H1 (cell line): ENCODE data around the gene MAF. TPM values are rescaled to one million over a fixed set of nuclear protein-coding genes. Genes with fewer than 3 reads are reported as not detected.

ENCODE experiments used
- CTCF ChIA-PET: fragments of 300-600 bp; sonication (Branson Sonifier 250); formaldehyde crosslinking; loops from one replicate; lab custom pipeline; 2021; ENCODE audit not compliant: partially characterized antibody; lab: Charles Lee
- POLR2A ChIA-PET: fragments of 300-600 bp; sonication (Branson Sonifier 250); formaldehyde crosslinking; loops from one replicate; lab custom pipeline; 2021; ENCODE audit warnings: inconsistent platforms; ENCODE audit not compliant: partially characterized antibody; lab: Charles Lee
- DNase-seq, 2 experiments: peaks; one replicate each; pipeline versions ENCODE4 v3.0.0 to v3.0.0-alpha.2; 2010 to 2022; ENCODE audit warnings: low spot score in 2 of 2, low read depth in 1 of 2, mixed read lengths in 1 of 2
- FAIRE-seq: peaks from 2 replicates; lab custom pipeline; 2011; peaks lifted over from hg19 to GRCh38; lab: Jason Lieb, UNC
- H2AFZ ChIP-seq: 2 replicates; pipeline ENCODE4 v1.8.1; 2012; ENCODE audit warnings: low read length, inconsistent platforms
- H2AK5ac ChIP-seq: 2 replicates; pipeline ENCODE4 v1.6.1; 2013; ENCODE audit warnings: low read depth, low read length
- H2BK120ac ChIP-seq: replicated peaks from 2 replicates; pipeline ENCODE3; 2013; ENCODE audit warnings: low read depth, low read length, inconsistent platforms
- H2BK12ac ChIP-seq: 2 replicates; pipeline ENCODE4 v1.6.1; 2013; ENCODE audit warnings: low read depth, low read length
- H2BK15ac ChIP-seq: 2 replicates; pipeline ENCODE4 v1.6.1; 2013; ENCODE audit warnings: low read length
- H2BK20ac ChIP-seq: 2 replicates; pipeline ENCODE4 v1.6.1; 2013; ENCODE audit warnings: low read length
- H2BK5ac ChIP-seq: 2 replicates; pipeline ENCODE4 v1.6.1; 2013; ENCODE audit warnings: low read depth, low read length
- H3K14ac ChIP-seq: 2 replicates; pipeline ENCODE4 v1.6.1; 2013; ENCODE audit warnings: inconsistent platforms; ENCODE audit not compliant: insufficient read length
- H3K18ac ChIP-seq: 2 replicates; pipeline ENCODE4 v1.6.1; 2013; ENCODE audit warnings: low read length; ENCODE audit errors: extremely low read depth
- H3K23ac ChIP-seq: 2 replicates; pipeline ENCODE4 v1.6.1; 2013; ENCODE audit warnings: inconsistent platforms; ENCODE audit not compliant: insufficient read length
- H3K23me2 ChIP-seq: 2 replicates; pipeline ENCODE4 v1.6.1; 2013; ENCODE audit warnings: low read depth, low read length
- H3K27ac ChIP-seq: 2 replicates; pipeline ENCODE4 v1.6.1; 2011; ENCODE audit warnings: low read depth, low read length, inconsistent platforms
- H3K27me3 ChIP-seq, 4 experiments: replicated peaks in 1 of 4; 1 replicate in 1 of 4; 2 replicates in 3 of 4; pipeline versions ENCODE4 v1.6.1 to v1.8.1; 2011 to 2013; ENCODE audit warnings: low read length in 3 of 4, mild to moderate bottlenecking in 3 of 4, inconsistent platforms in 2 of 4, mixed read lengths in 2 of 4, moderate library complexity in 1 of 4; ENCODE audit not compliant: control insufficient read depth in 3 of 4, insufficient read depth in 3 of 4; ENCODE audit errors: extremely low read depth in 1 of 4
- H3K36me3 ChIP-seq, 4 experiments: 2 replicates each; pipeline versions ENCODE4 v1.6.1 to v1.8.1; 2011 to 2013; ENCODE audit warnings: mild to moderate bottlenecking in 4 of 4, low read length in 3 of 4, moderate library complexity in 2 of 4, control low read depth in 1 of 4, inconsistent platforms in 1 of 4; ENCODE audit not compliant: insufficient read depth in 4 of 4, control insufficient read depth in 2 of 4
- H3K4ac ChIP-seq: replicated peaks from 2 replicates; pipeline ENCODE3; 2013; ENCODE audit warnings: low read length, low read depth, mixed read lengths, inconsistent platforms; ENCODE audit not compliant: insufficient read length
- H3K4me1 ChIP-seq, 4 experiments: replicated peaks in 1 of 4; 1 replicate in 1 of 4; 2 replicates in 3 of 4; pipeline versions ENCODE4 v1.6.1 to v1.8.1; 2011 to 2013; ENCODE audit warnings: low read length in 3 of 4, inconsistent platforms in 2 of 4, mixed read lengths in 1 of 4; ENCODE audit not compliant: insufficient read depth in 4 of 4, control insufficient read depth in 3 of 4
- H3K4me2 ChIP-seq, 2 experiments: 2 replicates each; pipeline versions ENCODE4 v1.6.1 to v1.8.1; 2011 to 2013; ENCODE audit warnings: low read depth in 2 of 2, low read length in 2 of 2, control low read depth in 1 of 2, inconsistent platforms in 1 of 2, mild to moderate bottlenecking in 1 of 2; ENCODE audit not compliant: insufficient read depth in 1 of 2
- H3K4me3 ChIP-seq, 4 experiments: fragments of 200-600, 300-600 bp in 1 of 4; sonication (generic), shearing (Covaris generic), sonication (Bioruptor Twin) in 1 of 4; 2 replicates each; pipeline versions ENCODE4 v1.5.1 to v1.8.1; 2011 to 2016; ENCODE audit warnings: low read length in 4 of 4, low read depth in 3 of 4, control low read depth in 2 of 4, inconsistent platforms in 2 of 4, mild to moderate bottlenecking in 2 of 4, mixed read lengths in 1 of 4, moderate library complexity in 1 of 4; ENCODE audit not compliant: insufficient read depth in 2 of 4; ENCODE audit errors: extremely low read depth in 1 of 4
- H3K56ac ChIP-seq: replicated peaks from 2 replicates; pipeline ENCODE3; 2013; ENCODE audit warnings: low read depth, mild to moderate bottlenecking, mixed read lengths, low read length, inconsistent platforms; ENCODE audit not compliant: insufficient read length
- H3K79me1 ChIP-seq: 2 replicates; pipeline ENCODE4 v1.6.1; 2013; ENCODE audit warnings: low read depth, low read length, control low read depth
- H3K79me2 ChIP-seq, 2 experiments: 2 replicates each; pipeline versions ENCODE4 v1.6.1 to v1.8.1; 2012 to 2013; ENCODE audit warnings: low read length in 2 of 2, mild to moderate bottlenecking in 2 of 2, inconsistent platforms in 1 of 2; ENCODE audit not compliant: insufficient read depth in 2 of 2, control insufficient read depth in 1 of 2
- H3K9ac ChIP-seq, 4 experiments: replicated peaks in 1 of 4; 1 replicate in 1 of 4; 2 replicates in 3 of 4; pipeline versions ENCODE4 v1.6.1 to v1.8.1; 2011 to 2013; ENCODE audit warnings: low read depth in 3 of 4, low read length in 3 of 4, control low read depth in 2 of 4, mild to moderate bottlenecking in 2 of 4, moderate library complexity in 2 of 4, inconsistent platforms in 1 of 4; ENCODE audit errors: extremely low read depth in 1 of 4
- H3K9me3 ChIP-seq, 2 experiments: 2 replicates each; pipeline versions ENCODE4 v1.6.1 to v1.8.1; 2012 to 2013; ENCODE audit warnings: mild to moderate bottlenecking in 2 of 2, moderate library complexity in 2 of 2, control low read depth in 1 of 2, inconsistent platforms in 1 of 2, low read depth in 1 of 2, low read length in 1 of 2, mixed read lengths in 1 of 2; ENCODE audit not compliant: insufficient read depth in 2 of 2
- H4K20me1 ChIP-seq, 2 experiments: replicated peaks in 1 of 2; 2 replicates each; pipeline versions ENCODE3 to v1.8.1; 2011 to 2013; ENCODE audit warnings: inconsistent platforms in 2 of 2, low read length in 2 of 2, mild to moderate bottlenecking in 1 of 2; ENCODE audit not compliant: insufficient read depth in 2 of 2, control insufficient read depth in 1 of 2
- H4K5ac ChIP-seq: 2 replicates; pipeline ENCODE4 v1.6.1; 2013; ENCODE audit warnings: low read length, low read depth, mixed read lengths, inconsistent platforms; ENCODE audit not compliant: insufficient read length
- H4K8ac ChIP-seq: 2 replicates; pipeline ENCODE4 v1.8.0; 2013; ENCODE audit warnings: mild to moderate bottlenecking, moderate library complexity, low read length, inconsistent platforms; ENCODE audit not compliant: insufficient read depth; ENCODE audit errors: extremely low read depth
- H4K91ac ChIP-seq: replicated peaks from 2 replicates; pipeline ENCODE3; 2013; ENCODE audit warnings: low read length, mixed read lengths, inconsistent platforms; ENCODE audit not compliant: insufficient read length
- ASH2L ChIP-seq: fragments of 200-600, 300-600 bp; sonication (generic); IDR thresholded peaks from one replicate; pipeline ENCODE4 v1.7.1; 2017; ENCODE audit warnings: low read length
- CBX8 ChIP-seq: fragments of 300-800, 300-1000 bp; sonication (generic); IDR thresholded peaks from 2 replicates; pipeline ENCODE4 v1.7.1; 2016; ENCODE audit warnings: low read depth, low read length, borderline replicate concordance
- E2F6 ChIP-seq: IDR thresholded peaks from 2 replicates; pipeline ENCODE4 v1.6.1; 2012; ENCODE audit warnings: inconsistent platforms
- JUND ChIP-seq: IDR thresholded peaks from 2 replicates; pipeline ENCODE4 v1.6.1; 2011; ENCODE audit warnings: mild to moderate bottlenecking, improper control_type of control experiment, low read length
- KDM4A ChIP-seq: IDR thresholded peaks from one replicate; pipeline ENCODE4 v1.7.1; 2012; ENCODE audit warnings: low read depth, mild to moderate bottlenecking, moderate library complexity, low read length, inconsistent platforms; ENCODE audit not compliant: severe bottlenecking
- SAP30 ChIP-seq: fragments of 300-600 bp; sonication (generic); IDR thresholded peaks from 2 replicates; pipeline ENCODE4 v1.7.1; 2012; ENCODE audit warnings: low read length, moderate library complexity, mild to moderate bottlenecking, inconsistent platforms; ENCODE audit not compliant: insufficient read depth, insufficient replicate concordance
- TEAD4 ChIP-seq: IDR thresholded peaks from 2 replicates; pipeline ENCODE4 v1.6.1; 2012; ENCODE audit warnings: low read depth, low read length, inconsistent platforms, mixed read lengths
- WGBS, 2 experiments: shearing (Covaris generic) in 1 of 2; methylation state at CpG; one replicate each; pipeline versions ENCODE4 v1.1.6 to v1.1.7; 2013 to 2015; ENCODE audit warnings: low lambda C conversion rate in 2 of 2, mixed read lengths in 2 of 2, inconsistent platforms in 1 of 2, low coverage in 1 of 2, missing lambda C conversion rate in 1 of 2; ENCODE audit not compliant: insufficient replicate concordance in 2 of 2, insufficient coverage in 1 of 2, insufficient read length in 1 of 2; ENCODE audit errors: extremely low coverage in 1 of 2, missing lambda C conversion rate in 1 of 2; 5-methylcytosine and 5-hydroxymethylcytosine counted together
- polyA plus RNA-seq, 7 experiments: library from polyadenylated mRNA; depleted of rRNA in 3 of 7; stranded (reverse) in 5 of 7; unstranded in 2 of 7; fragments of >200 nt in 5 of 7; fragments of 200-250 nt in 2 of 7; gene quantifications; 1 replicate in 5 of 7; 2 replicates in 1 of 7; 4 replicates in 1 of 7; pipeline versions ENCODE4 v1.2.1 to v1.2.3, GENCODE V29; 2011 to 2013; ENCODE audit warnings: missing spikeins in 2 of 7, mixed read lengths in 2 of 7
- total RNA-seq: library from RNA; stranded (reverse); fragmentation: NEBNext Ultra II Directional; extraction: Animal tissue kit (Norgen Biotek cat#: 25700); gene quantifications from 2 replicates; pipeline ENCODE4 v1.2.1, GENCODE V29; 2021
- TF ChIP-seq, protein P1 (sequence below): IDR thresholded peaks from 2 replicates; pipeline ENCODE4 v1.6.1; 2012; ENCODE audit warnings: low read length, inconsistent platforms

MAF gene
- total and polyA plus RNA-seq, 2 of the 8 experiments (the other 6 are each of a cell fraction or from before 2014, with no cell fraction given) = 1.3 to 2.7 TPM

DNA sequence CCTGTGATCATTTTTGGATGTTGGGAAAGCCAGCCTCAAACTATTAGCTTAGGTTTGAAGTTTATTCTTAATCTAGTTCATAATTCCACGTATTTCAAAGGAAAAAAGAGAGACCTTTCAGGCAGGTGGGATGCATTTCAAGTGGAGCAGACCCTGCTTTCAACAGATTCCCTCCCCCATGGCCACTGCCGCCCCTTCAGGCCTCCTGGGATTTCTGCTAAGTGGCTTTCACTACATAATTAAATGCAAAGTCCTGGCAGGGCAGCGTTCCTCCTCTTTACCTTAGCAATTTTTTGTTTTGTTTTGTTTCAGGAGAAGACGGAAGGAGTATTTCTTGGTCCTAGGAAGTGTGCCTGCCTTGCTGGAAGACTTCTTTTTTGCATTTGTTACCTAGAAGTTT, 36.6 kb downstream of the MAF start:
- DNase-seq = no peak
- Histone ChIP-seq H3K23ac (no peak overlapping the region), H4K5ac (no peak overlapping the region), H3K36me3 (no peaks in the 10 kb centered on the region), H4K8ac (no peak overlapping the region), H4K20me1 (no peaks in the 10 kb centered on the region), H2BK12ac (no peak overlapping the region), H3K4me3 (no peak overlapping the region; a peak in 1 of 8 replicates), H3K23me2 (no peaks in the 10 kb centered on the region), H3K4me1 (peaks cover 0 to 5% (median 3%) of the 10 kb centered on the region in 4 experiments; a peak in 3 of 7 replicates), H3K4ac (no peak overlapping the region), H3K18ac (no peak overlapping the region), H3K14ac (no peak overlapping the region), H4K91ac (no peak overlapping the region), H3K9me3 (no peaks in the 10 kb centered on the region), H2BK15ac (no peak overlapping the region), H2BK120ac (no peak overlapping the region), H3K79me1 (no peaks in the 10 kb centered on the region), H3K9ac (no peak overlapping the region), H2AFZ (peak overlapping the region; percentile 24; the same call in 1 of the 2 replicates), H2BK20ac (no peak overlapping the region), H3K4me2 (no peak overlapping the region), H2BK5ac (no peak overlapping the region), H3K56ac (no peak overlapping the region), H3K27me3 (no peaks in the 10 kb centered on the region), H3K27ac (no peak overlapping the region), H2AK5ac (no peak overlapping the region), H3K79me2 (no peaks in the 10 kb centered on the region)
- POLR2A ChIA-PET = no interaction called here
- FAIRE-seq = no peak
- WGBS, 2 experiments = 33% methylated on average over 4 of the region's 4 CpGs; no CpG with 5 or more reads in 1 of the 2 experiments
- CTCF ChIA-PET = interaction anchor here (0.6 to 0.7 kb wide), 3 partner anchors 353 to 469 kb away, joined by 3 read pairs; no protein-coding TSS in a partner anchor
- TF ChIP-seq CBX8 (no peak), JUND (no peak), E2F6 (no peak), SAP30 (no peak), TEAD4 (no peak), ASH2L (no peak), KDM4A (no peak)
- TF ChIP-seq, protein P1, sequence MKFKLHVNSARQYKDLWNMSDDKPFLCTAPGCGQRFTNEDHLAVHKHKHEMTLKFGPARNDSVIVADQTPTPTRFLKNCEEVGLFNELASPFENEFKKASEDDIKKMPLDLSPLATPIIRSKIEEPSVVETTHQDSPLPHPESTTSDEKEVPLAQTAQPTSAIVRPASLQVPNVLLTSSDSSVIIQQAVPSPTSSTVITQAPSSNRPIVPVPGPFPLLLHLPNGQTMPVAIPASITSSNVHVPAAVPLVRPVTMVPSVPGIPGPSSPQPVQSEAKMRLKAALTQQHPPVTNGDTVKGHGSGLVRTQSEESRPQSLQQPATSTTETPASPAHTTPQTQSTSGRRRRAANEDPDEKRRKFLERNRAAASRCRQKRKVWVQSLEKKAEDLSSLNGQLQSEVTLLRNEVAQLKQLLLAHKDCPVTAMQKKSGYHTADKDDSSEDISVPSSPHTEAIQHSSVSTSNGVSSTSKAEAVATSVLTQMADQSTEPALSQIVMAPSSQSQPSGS = no peak
